ENCODE measurements around the gene RBM42.

The RBM42 gene, protein sequence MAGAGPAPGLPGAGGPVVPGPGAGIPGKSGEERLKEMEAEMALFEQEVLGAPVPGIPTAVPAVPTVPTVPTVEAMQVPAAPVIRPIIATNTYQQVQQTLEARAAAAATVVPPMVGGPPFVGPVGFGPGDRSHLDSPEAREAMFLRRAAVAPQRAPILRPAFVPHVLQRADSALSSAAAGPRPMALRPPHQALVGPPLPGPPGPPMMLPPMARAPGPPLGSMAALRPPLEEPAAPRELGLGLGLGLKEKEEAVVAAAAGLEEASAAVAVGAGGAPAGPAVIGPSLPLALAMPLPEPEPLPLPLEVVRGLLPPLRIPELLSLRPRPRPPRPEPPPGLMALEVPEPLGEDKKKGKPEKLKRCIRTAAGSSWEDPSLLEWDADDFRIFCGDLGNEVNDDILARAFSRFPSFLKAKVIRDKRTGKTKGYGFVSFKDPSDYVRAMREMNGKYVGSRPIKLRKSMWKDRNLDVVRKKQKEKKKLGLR

DNA sequence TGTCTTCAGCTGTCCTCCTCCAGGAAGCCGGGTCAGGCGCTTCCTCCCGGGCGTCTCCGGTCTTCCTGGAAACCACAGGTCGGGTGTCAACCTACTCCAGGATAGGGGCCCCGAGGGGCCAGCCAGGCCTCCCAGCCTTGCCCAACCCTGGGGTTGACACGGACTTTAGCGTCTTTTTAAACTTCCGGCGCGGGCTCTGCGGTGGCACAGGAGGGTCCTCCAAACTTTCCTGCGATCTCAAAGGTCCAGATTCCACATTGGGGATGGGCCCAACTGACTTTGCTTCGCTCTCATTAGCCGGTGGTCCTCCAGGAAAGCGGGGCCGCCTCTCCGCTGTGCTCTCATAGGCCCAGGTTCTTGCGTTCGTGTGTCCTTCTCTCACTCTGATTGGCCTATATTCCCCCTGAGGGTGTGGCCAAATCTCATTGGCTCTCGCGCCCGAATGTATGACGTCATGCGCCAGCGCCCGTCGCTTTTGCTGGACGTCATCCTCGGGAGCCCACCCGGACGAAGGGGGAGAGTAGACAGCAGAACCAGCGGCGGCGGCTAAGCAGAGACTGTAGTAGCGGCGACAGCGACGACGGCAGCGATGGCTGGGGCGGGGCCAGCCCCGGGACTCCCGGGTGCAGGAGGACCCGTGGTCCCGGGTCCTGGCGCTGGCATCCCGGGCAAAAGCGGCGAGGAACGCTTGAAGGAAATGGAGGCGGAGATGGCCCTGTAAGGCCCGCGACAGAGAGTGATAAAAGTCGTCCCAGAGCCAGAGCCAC, at the start of gene RBM42:
TSS of gene RBM42 (plus strand) at position 472 of the 767 bp plus-strand sequence. CDS start at position 590, 118 bp downstream.
- peak within 1 kb of the TSS; percentile 84 for H3K27ac ChIP-seq
- no peaks in the 10 kb centered on the region for H3K27me3 ChIP-seq
- no peaks in the 10 kb centered on the region for H3K9me3 ChIP-seq
- peaks cover 13 to 16% of the 10 kb centered on the region in 2 experiments for H3K4me1 ChIP-seq (ENCODE audit: control insufficient read depth in 1 of 2, insufficient read depth in 1 of 2, low read depth in 1 of 2, low read length in 1 of 2)
- peak within 1 kb of the TSS; percentile 79 to 97 for H3K4me3 ChIP-seq (ENCODE audit: low read depth in 1 of 2, low read length in 1 of 2)
- TF ChIP-seq, protein P1, sequence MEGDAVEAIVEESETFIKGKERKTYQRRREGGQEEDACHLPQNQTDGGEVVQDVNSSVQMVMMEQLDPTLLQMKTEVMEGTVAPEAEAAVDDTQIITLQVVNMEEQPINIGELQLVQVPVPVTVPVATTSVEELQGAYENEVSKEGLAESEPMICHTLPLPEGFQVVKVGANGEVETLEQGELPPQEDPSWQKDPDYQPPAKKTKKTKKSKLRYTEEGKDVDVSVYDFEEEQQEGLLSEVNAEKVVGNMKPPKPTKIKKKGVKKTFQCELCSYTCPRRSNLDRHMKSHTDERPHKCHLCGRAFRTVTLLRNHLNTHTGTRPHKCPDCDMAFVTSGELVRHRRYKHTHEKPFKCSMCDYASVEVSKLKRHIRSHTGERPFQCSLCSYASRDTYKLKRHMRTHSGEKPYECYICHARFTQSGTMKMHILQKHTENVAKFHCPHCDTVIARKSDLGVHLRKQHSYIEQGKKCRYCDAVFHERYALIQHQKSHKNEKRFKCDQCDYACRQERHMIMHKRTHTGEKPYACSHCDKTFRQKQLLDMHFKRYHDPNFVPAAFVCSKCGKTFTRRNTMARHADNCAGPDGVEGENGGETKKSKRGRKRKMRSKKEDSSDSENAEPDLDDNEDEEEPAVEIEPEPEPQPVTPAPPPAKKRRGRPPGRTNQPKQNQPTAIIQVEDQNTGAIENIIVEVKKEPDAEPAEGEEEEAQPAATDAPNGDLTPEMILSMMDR (IDR thresholded peaks at IDR 0.05) = no peak
- H3K36me3 ChIP-seq = peaks cover 35% of the 10 kb centered on the region

DNA sequence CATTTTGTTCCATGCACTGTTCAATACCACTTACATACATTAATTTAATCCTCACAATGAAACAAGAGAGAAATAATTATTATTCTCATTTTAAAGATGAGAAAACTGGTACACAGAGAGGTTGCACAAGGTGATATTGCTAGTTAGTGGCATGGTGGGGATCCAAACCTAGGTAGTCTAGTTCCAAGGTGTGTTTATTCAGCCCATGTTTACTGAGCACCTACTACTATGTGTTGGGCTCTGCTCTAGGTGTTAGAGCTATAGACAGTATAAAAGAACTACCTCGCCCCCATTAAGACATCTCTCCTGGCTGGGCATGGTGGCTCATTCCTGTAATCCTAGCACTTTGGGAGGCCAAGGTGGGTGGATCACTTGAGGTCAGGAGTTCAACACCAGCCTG, 46.1 kb upstream of the RBM42 start:
- TF ChIP-seq, protein P1 (IDR thresholded peaks at IDR 0.05) = no peak
- H3K4me1 ChIP-seq (ENCODE audit: control insufficient read depth in 1 of 2, insufficient read depth in 1 of 2, low read depth in 1 of 2, low read length in 1 of 2) = no peaks in the 10 kb centered on the region
- H3K27me3 ChIP-seq = peaks cover 33% of the 10 kb centered on the region
- no peak overlapping the region for H3K27ac ChIP-seq
- no peaks in the 10 kb centered on the region for H3K9me3 ChIP-seq
- no peak overlapping the region for H3K4me3 ChIP-seq (ENCODE audit: low read depth in 1 of 2, low read length in 1 of 2)
- no peaks in the 10 kb centered on the region for H3K36me3 ChIP-seq

DNA sequence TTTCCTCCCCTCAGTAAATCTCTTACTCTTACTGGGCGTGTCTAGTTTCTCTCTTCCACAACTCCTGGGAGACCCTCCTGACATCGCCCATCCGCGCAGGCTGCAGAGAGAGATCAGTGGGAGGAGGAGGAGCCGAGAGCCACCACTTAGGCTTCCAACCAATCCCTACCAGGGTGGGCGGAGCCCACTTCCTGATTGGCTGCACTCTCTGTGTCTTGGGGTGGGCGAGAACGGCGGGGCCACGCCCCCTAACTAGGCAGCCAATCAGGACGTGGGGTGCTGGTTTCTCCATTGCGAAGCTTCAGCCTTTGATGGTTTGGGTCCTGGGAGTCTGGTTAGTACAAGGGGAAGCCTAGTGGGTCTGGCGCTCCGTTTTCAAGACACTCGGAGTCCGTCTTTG, 43.0 kb upstream of the RBM42 start, which contains the start of gene PMIS2:
TSS of gene PMIS2 (plus strand) at position 326 of the 400 bp plus-strand sequence. CDS start 87 bp downstream, outside the sequence.
- Histone ChIP-seq H3K36me3 (no peaks in the 10 kb centered on the region), H3K27me3 (peaks cover 33% of the 10 kb centered on the region), H3K27ac (no peak within 1 kb of the TSS), H3K4me1 (ENCODE audit: control insufficient read depth in 1 of 2, insufficient read depth in 1 of 2, low read depth in 1 of 2, low read length in 1 of 2) (no peaks in the 10 kb centered on the region), H3K9me3 (no peaks in the 10 kb centered on the region), H3K4me3 (ENCODE audit: low read depth in 1 of 2, low read length in 1 of 2) (no peak within 1 kb of the TSS)
- TF ChIP-seq, protein P1 (IDR thresholded peaks at IDR 0.05) = no peak

DNA sequence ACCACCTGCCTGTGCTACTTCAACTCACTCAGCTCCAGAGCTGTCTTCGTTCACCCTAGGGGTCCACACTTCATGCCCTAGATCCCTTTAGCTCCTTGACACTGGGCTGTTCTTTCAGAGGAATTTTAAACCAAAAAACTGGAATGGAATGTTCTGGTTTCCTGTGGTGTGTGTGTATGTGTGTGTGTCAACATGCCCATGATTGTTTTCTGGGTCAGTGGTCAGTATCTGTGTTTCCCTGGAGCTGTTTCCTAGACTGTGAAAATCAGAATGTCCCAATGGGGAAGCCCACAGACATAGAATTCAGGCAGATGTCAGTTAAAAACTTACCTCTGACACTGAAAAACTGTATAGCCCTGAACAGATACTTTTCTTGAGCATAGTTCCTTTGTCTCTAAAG, 41.5 kb upstream of the RBM42 start:
- Histone ChIP-seq H3K9me3 (no peaks in the 10 kb centered on the region), H3K36me3 (no peaks in the 10 kb centered on the region), H3K4me3 (ENCODE audit: low read depth in 1 of 2, low read length in 1 of 2) (no peak overlapping the region), H3K27ac (no peak overlapping the region), H3K4me1 (ENCODE audit: control insufficient read depth in 1 of 2, insufficient read depth in 1 of 2, low read depth in 1 of 2, low read length in 1 of 2) (no peaks in the 10 kb centered on the region), H3K27me3 (peaks cover 37% of the 10 kb centered on the region)
- TF ChIP-seq, protein P1 (IDR thresholded peaks at IDR 0.05) = no peak

DNA sequence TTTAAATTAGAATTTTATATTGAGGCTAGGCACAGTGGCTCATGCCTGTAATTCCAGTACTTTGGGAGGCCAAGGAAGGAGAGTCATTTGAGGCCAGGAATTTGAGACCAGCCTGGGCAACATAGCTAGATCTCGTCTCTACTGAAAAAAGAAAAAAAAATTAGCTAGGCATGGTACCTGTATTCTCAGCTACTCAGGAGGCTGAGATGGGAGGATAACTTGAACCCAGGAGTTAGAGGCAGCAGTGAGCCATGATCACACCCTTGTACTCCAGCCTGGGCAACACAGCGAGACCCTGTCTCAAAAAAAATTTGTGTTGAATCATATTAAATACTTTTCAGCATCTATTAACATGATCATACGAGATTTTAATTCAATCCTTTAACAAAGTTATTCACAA, 38.0 kb upstream of the RBM42 start:
- Histone ChIP-seq H3K4me1 (ENCODE audit: control insufficient read depth in 1 of 2, insufficient read depth in 1 of 2, low read depth in 1 of 2, low read length in 1 of 2) (no peaks in the 10 kb centered on the region), H3K27me3 (peaks cover 7% of the 10 kb centered on the region), H3K36me3 (no peaks in the 10 kb centered on the region), H3K4me3 (ENCODE audit: low read depth in 1 of 2, low read length in 1 of 2) (no peak overlapping the region), H3K9me3 (no peaks in the 10 kb centered on the region), H3K27ac (no peak overlapping the region)
- TF ChIP-seq, protein P1 (IDR thresholded peaks at IDR 0.05) = no peak

Measured in neutrophil (primary cell).